HG02759 (cell line): ENCODE measurements around the gene MS4A10.
"Not testable (repeated sequence)": the region's sequence is repeated elsewhere in the genome, so short reads cannot be mapped to it uniquely, and the experiment has no call there.

Source experiments
- ATAC-seq: cut with Tn5 transposase; IDR thresholded peaks from one replicate; pipeline ENCODE4 v1.9.1; 2021; ENCODE audit warnings: mild to moderate bottlenecking, moderate library complexity; ENCODE audit not compliant: unreplicated experiment

Gene MS4A10

DNA sequence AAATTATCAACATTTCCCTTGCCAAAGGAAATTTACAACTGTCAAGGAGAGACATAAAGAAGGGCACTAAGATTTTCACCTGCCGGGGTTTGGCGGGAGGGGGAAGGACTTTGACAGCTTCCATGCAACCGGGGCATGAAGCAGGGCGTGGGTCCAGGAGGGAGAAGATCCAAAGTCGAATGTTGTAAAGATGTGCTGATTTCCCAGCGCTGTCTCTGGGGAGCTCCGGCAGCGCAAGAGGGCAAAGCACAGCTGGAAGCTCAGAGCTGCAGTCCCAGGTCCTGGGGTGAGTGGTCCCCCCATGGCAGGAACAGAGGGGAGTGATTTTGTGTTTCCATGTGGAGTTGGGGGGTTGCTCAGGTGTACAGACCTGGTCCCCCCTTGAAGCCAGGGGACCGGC, at the start of gene MS4A10:
Gene MS4A10 (plus strand): TSS at position 198 of the 400 bp plus-strand sequence. CDS start 5,003 bp downstream, outside the sequence.
- ATAC-seq: no peak

DNA sequence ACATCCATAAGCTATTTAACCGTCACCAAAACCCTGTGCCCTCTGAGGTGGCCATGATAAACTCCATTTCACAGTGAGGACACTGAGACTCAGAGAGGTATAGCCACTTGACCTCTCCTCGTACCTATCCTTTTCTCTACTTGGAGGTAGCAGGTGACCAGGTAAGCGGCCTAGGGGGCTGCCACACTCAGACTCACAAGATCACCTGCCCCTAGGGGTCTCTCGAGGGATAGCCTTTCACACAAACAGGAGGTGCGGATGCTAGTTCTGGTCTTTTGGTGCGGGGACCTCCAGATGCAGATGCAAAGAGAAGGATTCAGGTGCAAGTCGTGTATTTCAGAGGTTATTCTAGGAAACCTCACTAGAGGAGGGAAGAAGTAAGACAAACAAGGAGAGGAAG, 46.0 kb upstream of the MS4A10 start:
- no peak for ATAC-seq

GRCh38 chr11:60740573-60740972, 44.6 kb upstream of the MS4A10 start:
- ATAC-seq: no peak

GRCh38 chr11:60741421-60741820, 43.7 kb upstream of the MS4A10 start:
- ATAC-seq: no peak

DNA sequence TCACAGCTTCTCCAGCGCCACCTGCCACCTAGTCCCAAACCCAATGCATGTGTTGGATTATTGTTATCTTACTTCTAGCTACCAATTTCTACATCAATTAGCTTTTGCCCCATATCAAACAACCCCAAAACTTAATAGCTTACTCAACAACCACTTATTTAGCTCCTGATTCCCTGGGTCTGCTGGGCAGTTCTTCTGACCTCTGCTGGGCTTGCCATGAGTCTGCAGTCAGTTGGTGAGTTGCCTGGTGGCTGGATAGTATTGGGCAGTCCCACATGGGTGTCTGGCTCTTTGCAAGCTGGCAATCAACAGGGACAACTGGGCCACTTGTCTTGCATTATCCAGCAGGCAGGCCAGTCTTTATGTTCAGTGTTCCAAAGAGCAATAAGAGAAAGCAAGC, 42.1 kb upstream of the MS4A10 start:
- no peak for ATAC-seq

GRCh38 chr11:60744114-60744513, 41.0 kb upstream of the MS4A10 start:
- no peak for ATAC-seq

GRCh38 chr11:60747359-60747873, 37.7 kb upstream of the MS4A10 start:
- ATAC-seq: no peak

GRCh38 chr11:60748225-60748624, 36.9 kb upstream of the MS4A10 start:
- ATAC-seq: no peak

- no peak for ATAC-seq
Observed at GRCh38 chr11:60748821-60749220, 36.3 kb upstream of the MS4A10 start.

- no peak for ATAC-seq
Observed at GRCh38 chr11:60750911-60751310, 34.2 kb upstream of the MS4A10 start.

DNA sequence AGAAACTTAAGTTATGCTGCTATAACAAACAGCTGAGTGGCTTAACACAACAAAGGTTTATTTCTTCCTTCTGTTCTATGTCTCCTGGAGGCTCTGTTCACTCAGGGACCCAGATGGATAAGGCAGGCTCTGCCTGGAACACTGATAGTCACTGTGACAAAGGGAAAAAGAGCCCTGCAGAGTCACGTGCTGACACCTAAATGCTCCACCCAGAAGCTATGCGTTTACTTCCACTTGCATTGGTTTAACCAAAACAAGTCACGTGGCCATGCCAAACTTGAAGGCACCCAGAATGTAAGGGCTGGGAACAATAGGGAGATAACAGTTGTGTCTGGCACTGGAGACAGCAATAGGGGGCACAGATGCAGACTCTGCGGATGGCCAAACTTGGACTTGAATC, 31.8 kb upstream of the MS4A10 start:
- ATAC-seq: no peak

DNA sequence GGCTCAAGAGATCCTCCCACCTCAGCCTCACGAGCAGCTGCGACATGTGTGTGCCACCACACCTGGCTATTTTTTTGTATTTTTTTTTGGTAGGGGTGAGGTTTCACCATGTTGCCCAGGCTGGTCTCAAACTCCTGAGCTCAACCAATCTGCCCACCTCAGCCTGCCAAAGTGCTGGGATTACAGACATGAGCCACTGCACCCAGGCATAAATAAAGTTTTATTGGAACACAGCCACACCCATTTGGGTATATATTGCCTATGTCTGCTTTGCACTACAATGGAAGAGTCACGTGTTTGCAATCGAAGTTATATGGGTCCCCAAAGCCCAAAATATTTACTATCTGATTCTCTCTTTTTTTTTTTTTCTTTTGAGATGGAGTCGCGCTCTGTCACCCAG, 30.2 kb upstream of the MS4A10 start:
- ATAC-seq: no peak

- no peak for ATAC-seq
Observed at GRCh38 chr11:60756307-60757032, 28.7 kb upstream of the MS4A10 start, which contains the start of gene MS4A15. MS4A15 (plus strand) TSS chr11:60756867; CDS start chr11:60763734, 6,867 bp downstream.

DNA sequence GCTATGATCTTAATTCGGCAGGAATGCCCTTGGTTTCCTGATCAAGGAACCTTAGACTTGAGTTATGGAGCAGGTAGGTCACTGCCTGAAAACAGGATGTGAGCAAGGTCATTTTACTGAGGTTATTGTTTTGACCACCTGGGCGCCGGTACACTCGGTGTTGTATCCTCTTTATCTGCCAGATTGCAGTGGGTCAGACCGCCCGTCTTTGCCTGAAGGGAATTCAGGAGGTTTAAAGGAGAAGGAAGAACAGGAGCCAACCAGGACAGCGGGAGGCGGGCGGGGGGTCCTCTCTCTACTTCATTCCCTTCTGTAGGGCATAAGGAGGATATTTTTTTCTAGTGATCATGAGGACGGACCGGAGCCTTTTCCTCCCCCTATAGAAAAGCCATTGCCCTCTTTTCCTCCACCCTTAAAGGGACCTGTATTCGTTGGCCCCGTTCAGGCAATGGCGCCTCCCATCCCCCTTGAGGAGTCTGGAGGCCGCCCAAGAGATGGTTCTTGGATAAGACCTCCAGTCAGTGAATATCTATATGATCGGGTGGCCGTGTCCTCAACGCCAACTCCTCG, 27.8 kb upstream of the MS4A10 start:
- no peak for ATAC-seq

DNA sequence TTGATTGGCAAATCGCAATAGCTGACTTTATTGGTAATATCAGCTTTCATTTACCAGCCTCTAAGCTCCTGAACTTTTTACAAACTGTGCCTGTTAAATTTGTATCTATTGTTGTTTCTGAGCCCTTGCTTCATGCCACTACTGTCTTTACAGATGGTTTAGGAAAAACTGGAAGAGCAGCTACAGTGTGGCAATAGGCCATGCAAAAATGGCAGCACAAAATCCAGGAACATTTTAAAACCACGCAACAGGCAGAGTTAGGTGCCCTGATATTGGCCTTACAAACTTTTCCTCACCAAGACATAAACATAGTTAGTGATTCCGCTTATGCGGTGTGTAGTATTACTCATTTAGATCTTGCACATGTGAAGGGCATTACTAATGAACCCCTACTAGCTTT, 26.5 kb upstream of the MS4A10 start:
- ATAC-seq: not testable (repeated sequence)

GRCh38 chr11:60759438-60760225, 25.5 kb upstream of the MS4A10 start:
- ATAC-seq: not testable (repeated sequence)

- peak; percentile 30 for ATAC-seq
Observed at GRCh38 chr11:60761436-60762190, 23.5 kb upstream of the MS4A10 start.

GRCh38 chr11:60762851-60763691, 22.1 kb upstream of the MS4A10 start:
- ATAC-seq: peak; percentile 77

DNA sequence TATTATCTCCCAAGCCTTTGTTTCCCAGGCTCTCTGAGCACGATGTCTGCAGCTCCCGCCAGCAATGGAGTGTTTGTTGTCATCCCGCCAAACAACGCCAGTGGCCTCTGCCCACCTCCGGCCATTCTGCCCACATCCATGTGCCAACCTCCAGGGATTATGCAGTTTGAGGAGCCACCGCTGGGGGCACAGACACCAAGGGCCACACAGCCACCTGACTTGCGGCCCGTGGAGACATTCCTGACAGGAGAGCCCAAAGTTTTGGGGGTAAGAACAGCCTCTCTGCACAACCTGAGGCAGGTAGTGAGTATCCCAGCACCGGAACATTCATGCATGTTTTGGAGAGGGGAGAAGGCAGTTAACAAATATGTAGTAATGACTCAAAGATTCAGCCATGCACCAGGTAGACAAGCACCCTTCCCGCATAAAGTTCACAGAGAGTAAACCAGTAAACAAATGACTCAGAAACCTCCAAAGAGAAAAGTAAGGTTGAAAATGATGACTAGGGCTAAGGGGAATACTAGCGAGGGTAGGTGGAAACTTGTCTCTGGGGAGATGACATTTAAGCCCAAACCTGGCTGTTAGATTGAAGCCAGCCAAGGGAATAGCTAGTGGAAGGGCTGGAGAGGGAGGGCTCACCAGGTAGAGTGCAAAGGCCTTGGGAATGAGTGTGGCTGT, 21.3 kb upstream of the MS4A10 start:
- ATAC-seq: peak; percentile 30
